Activated T-cell treated with anti-CD3 and anti-CD28 coated beads, Interleukin-2, amount 50 U/mL, for 1 hour (primary cell): ENCODE data around the gene TAP1.
"Not testable (repeated sequence)": the region's sequence is repeated elsewhere in the genome, so short reads cannot be mapped to it uniquely, and the experiment has no call there.

Experiments used
- DNase-seq: peaks from one replicate; pipeline ENCODE4 v3.0.0-alpha.2; 2020

The TAP1 gene

DNA sequence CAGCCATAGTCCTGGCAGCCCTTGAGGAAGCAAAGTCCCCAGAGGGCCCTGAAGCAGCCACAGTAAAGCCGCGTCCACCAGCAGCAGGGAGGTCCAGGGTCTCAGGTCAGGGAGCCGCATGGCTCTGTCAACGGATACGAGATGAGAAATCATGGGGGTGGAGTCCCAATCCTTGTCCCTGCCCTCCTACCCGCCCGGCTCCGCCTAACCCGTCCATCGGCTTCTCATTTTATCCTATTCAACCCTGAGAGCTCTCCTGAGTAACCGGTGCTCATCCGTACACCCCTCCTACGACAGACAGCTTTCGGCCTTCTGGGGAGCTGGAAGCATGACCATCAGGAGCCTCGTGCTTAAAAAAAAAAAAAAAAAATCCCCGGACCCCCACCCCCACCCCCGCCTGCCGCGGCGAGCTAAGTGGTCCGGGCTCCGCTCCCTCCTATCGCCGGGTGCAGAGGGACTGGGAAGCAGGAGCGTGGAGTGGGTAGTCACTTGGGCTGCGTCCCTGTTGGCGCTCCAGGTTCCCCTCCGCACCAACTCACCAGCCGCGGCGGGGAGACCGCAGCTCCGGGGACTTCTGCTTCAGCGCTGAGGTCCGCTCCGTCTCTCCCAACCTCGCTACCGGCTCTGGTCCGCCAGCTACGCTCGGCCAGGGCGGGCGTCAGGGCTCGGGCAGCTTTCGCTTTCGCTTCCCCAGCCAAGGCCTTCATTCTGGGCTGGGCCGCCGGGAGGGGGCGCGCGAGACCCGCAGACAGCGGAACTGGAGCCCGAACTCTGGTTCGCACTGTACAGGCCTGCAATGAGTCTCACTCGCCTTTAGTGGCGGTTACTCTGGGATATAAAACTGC, 15.2 kb downstream of the TAP1 start, which contains the start of gene TAP2:
Gene TAP2 (minus strand): TSS at position 626 of the 845 bp plus-strand sequence. CDS start 506 bp downstream, at position 120.
- peak; percentile 99 for DNase-seq

DNA sequence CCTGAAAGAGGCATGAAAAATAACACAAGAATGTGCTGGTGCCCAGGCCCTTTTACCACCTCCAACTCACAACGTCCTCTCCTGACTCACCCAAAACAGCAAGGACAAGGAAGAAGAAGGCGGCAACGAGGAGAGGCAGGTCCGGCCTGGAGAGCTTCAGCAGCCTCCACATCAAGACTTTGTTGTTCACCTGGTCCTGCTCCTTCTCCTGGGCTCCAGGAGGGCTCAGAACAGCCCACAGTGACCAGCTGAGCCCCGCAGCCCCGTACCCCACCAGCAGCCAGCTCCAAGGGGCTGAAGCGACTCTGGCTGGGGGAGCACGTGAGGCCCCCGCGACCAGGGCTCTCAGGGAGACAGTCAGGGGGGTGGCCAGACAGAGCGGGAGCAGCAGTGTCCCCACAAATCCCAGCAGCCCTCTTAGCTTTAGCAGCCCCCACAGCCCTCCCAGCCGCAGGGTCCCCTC, 15.8 kb downstream of the TAP1 start:
- no peak for DNase-seq

DNA sequence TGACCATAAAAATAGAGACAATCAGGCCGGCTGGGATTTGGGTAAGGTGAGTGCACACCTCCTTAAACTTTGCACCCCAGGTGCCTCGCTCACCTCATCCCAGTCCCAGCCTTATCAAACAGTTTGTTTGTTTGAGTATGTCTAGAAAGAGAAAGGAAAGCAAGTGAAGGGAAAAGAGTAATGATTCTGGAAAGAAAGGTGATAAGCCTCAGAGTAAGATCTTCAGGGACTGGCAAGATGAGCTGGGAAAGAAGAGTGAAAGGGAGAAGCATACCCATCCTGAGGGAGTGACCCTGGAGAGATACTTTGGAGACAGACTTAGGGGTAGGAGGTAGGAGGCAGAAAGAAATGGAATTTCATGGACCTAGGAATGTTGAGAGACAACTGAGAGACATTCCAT, 16.6 kb downstream of the TAP1 start:
- no peak for DNase-seq

DNA sequence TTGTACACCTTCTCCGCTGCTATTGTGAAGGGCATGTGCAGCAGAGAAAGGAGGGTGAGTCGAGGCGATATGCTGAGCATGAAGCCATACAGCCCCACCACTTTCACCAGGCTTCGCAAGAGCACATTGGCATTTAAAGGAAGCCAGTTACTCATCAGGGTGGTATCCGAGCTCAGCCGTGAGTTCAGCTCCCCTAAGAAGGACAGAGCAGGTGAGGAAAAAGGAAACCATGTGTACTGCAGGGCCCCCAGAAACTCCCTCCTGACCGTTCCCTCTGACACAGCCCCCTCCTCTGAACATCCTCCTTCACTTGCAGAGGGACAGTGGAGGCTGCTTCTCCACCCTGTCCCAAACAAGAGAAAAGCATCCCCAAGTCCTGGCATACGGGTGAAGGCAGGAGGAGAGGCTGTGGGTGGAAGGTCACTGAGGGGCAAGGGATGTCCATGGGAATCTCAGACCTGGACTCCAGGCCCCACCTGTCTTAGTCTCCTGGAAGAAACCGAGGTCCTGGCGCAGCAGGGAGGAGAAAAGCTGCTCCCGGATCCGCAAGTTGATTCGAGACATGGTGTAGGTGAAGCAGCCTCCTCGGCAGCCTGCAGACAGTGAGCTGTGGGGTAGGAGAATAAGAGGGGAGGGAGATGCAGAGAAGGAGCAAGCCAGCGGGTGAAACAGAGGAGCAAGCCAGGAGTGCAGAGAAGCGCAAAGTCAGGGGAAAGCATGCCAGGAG, 18.2 kb downstream of the TAP1 start:
- DNase-seq = no peak

DNA sequence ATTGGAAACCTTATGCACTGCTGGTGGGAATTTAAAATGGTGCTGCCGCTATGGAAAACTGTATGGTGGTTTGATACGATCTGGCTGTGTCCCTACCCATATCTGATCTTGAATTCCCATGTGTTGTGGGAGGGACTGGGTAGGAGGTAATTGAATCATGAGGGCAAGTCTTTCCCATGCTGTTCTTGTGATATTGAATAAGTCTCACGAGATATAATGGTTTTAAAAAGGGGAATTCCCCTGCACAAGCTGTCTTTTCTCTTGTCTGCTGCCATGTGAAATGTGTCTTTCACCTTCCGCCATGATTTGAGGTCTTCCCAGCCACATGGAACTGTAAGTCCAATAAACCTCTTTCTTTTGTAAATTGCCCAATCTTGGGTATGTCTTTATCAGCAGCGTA, 19.8 kb downstream of the TAP1 start:
- DNase-seq = no peak

DNA sequence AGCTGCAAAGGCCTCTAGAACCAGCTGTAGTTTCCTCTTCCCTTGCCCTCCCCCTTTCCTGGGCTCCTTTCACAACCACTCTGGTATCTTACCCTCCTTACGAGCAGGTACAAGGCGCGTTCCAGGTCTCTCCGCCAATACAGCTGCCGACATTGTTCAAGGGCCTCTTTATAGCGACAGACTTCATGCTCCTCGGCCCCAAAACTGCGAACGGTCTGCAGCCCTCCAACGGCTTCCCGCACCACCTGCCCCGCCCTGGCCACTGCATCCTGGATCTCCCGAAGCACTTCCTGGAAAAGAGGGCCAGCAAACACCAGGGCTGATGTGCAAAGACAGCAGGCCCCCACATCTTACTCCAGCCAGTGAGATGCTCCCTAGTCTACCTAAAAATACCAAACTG, 21.0 kb downstream of the TAP1 start:
- DNase-seq = no peak

DNA sequence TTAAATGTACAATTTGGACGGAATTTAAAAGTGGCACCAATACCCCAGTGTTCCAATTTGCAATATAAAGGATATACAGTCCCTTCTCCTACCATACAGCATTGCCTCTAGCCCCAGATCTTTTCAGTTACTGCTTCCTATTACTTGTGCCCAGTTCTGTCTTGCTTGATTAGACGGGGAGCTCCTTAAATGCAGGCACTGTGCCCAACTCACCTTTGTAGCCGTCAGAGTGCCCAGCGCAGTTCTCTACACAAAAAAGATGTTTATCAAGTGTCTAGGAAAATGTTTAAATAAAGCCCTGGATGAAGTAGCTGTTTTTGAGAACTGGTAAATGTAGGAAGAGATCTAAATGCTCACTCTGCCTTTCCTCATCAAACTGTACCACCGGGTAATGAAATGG, 22.6 kb downstream of the TAP1 start:
- DNase-seq = no peak

DNA sequence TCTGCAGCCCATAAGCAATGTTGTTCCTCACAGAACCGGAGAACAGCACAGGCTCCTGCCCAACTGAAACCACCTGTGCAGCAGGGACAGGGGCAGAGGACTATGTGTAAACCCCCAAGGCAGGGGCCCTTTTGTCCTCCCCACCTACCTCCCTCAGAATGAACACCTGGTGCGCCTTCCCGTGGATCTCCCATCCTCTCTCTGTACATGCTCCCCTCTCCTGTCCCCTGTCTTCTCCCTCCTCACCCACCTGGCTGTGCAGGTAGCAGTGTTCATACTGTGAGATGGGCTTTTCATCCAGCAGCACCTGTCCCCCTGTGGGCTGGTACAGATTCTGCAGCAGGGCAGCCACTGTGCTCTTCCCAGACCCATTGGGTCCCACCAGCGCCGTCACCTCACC, 23.5 kb downstream of the TAP1 start:
- no peak for DNase-seq

DNA sequence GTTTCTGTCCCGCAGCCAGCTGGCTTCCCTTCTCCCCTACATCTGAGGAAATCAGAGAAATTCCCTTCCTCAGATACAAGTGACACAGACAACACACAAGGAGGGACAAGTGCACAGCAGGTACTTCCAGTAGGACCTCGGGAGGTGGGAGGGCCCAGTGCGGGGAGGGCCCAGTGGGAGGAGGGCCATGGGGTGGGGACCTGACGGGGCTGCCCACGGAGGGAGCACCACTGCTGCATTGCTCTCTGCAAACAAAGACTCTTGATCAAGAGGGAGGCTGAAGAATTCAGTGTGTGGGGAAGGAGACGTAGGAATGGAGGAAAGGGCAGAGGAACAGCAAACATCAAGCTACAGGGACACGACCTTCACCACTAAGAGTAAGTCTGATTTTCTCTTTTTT, 24.0 kb downstream of the TAP1 start:
- DNase-seq = no peak

DNA sequence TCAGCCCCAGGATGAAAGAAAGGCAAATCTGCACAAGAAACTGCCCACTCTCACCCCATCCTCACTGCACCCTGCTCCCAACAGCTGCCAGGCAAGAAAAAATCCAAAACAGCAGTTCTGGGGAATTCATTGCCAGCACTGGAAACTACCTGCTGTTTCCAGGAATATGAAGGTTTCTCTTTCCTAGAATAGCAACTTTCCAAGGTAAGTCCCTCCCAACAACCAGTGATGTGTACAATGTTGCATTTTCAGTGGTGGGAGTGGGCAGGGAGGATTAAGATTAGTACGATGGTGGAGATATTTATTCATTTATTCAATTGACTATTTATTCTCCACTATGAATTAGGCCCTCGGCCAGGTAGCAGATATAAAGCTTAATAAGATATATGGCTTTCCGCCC, 26.5 kb downstream of the TAP1 start:
- no peak for DNase-seq

DNA sequence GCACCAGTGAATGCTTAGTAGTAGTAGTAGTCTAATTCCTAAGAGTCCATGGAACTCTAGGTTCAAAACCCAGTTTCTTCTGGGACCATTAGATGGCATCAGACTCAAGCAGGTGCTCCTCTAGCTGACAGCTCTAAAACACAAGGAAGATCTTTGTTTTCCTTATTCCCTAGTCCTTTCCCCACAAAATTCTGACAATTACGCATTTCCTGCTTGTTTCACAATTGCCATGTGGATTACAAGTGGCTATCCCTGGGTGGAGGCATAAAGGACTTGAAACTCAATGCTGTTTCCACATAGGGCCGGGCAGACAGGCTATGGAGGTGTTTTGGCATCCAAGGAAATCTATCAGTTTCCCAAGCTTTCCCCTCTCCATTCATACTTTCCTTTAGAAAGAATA, 27.5 kb downstream of the TAP1 start:
- DNase-seq = no peak

DNA sequence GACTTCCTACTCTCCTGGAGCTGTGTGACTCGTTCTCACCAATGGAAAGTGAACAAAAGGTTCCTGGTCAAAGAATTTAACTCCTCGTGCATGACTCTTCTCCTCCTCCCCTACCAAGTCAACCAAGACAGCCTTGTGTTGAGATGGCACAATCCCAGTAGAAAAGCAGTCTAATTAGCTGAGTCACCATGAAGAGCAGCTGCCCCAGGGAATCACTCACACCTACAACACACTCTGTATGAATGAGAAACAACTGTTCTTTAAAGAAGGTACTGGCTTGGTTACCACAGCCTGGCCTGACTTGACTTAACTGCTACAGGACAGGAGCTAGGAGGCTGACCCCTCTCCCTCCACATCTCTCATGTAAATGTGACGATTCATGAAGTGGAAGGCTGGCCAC, 33.8 kb downstream of the TAP1 start:
- no peak for DNase-seq

DNA sequence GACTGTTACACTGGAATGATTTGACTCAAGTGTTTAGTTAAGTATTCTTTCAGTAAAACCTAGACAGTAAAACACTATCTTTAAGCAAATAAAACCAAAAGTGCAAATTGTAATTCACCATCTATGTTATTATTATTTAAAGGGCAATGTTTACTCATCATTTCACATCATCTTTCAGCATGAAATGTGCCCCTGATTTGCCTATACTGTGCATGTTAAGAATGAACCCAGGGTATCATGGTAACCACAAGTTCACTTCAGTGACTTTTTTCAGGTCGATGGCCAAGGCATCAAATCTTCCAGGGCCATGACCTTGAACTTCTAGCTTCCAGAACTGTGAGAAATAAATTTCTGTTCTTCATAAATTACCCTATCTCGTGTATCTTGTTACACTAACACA, 34.6 kb downstream of the TAP1 start:
- DNase-seq = no peak

DNA sequence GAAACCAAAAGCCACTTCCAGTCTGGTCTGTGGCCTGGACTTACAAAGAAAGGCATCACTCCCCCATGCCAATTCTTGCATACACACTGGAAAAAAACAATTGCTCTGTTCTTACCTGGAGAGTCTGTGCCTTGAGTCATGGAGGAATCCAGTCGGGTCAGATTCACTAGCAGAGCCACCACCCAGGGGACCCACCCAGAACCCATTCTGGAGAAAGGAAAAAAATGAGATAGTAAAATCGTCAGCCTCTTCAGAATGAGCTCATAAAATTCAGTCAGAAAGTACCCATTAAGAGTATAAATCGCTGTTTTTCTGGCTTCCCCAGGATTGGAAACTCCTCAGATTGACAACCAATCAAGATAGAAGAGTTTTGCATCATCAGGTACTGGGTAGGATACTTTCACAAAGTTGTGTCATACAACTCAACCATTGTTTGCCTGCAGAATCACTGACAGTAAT, 36.7 kb downstream of the TAP1 start, which contains the start of gene HLA-DOB:
Gene HLA-DOB (minus strand): TSS at position 257 of the 459 bp plus-strand sequence. CDS start 51 bp downstream, at position 206.
- no peak for DNase-seq

DNA sequence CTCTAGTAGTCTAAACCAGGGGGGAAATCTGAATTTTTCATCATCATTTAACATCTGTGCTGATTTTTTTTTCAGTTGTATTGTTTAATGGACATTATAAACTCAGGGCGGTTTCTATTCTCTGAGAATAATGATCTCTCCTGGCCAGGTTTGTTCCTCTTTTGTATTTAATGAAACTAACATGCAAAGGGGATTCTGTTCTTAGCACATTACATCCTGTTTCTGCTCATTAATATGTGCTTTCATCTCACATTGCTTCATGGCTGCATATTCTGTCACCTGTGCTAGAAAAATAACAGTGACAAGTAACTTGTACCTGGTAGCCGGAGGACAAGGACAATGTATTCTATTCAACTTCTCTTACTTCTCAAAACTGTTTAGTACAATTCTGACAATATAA, 37.5 kb downstream of the TAP1 start:
- no peak for DNase-seq

DNA sequence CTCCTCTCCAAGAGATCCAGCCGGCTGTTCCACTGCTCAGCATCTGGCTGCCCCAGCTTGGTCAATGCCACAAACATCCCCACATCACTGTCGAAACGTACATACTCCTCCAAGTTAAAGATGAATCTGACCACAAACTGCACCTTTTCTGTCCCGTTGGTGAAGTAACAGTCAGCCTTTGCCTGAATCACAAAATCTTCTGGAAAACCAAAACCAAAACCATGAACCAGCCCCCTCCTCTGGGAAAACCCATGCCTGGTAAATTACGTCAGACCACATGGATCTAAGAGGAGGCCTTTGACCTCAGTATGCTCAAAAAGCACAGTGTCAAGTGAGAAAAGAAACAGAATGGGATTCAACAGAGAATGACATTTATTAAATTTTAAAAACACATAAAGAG, 38.4 kb downstream of the TAP1 start:
- DNase-seq = no peak

DNA sequence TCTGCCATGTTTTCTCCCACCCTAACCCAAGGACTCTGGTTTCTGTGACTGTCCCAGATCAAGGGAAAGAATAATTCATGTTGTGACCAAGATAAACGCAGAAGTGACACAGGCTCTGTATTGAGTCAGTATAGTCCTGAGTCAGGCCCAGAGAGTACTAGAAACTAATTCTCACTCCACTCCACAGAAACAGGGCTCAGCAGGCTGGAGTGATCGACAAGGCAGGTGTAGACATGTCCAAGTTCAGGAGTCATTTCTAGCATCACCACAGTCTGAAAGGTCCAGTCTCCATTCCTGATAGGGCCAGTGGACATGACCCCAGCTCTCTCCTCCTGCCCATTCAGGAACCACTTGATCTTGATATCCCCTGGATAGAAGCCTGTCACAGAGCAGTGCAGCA, 39.4 kb downstream of the TAP1 start:
- no peak for DNase-seq

DNA sequence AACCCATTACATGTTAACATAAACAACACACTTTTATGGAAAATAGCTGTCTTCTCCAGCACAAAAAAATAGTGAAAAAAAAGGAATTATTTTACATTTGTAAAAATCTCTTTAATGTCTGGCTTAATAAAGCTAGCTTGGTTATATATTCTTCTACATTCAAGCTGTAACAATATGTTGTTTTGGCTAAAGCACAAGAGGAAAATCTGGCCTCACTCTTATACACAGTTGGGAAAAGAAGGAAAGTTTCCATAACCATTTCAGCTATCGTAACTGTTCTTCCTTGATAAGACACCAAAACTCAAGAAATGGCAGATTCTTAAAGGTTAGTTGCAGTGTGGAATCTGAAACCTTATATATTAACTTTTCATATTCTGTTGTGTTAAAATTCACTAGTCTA, 44.3 kb downstream of the TAP1 start:
- DNase-seq = no peak

DNA sequence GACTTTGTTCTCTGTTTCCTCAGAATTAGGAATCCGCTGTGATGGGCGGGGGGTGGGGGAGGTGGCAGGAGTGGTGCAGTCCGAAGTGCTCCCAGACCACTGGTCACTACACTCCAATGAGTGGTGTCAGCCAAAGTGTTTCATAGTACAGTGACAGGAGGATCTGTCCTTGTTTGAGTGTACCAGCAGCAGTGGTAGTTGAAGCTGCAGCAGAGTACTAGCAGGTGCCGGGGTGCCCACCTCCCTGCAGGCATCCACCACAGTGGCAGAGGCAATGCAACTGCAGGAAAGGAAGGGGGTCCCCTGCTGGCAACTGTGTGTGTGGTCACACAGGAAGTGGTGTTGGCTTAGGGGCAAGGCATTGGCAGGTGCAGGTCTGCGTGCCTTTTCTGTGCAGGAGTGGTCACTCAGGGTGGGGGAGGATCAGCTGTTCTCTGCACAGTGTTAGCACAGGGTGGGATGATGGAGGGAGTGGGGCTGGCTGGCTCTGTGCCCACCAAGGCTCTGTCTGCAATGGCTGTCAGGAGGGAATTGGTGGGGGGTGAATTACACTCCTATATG, 46.4 kb downstream of the TAP1 start:
- no peak for DNase-seq

DNA sequence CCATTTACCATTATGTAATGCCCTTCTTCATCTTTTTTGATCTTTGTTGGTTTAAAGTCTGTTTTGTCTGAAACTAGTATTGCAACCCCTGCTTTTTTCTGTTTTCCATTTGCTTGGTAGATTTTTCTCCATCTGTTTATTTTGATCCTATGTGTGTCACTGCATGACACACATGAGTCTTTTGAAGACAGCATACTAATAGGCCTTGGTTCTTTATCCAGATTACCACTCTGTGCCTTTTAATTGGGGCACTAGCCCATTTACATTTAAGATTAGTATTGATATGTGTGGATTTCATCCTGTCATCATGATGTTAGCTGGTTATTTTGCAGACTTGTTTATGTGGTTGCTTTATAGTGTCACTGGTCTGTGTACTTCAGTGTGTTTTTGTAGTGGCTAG, 48.1 kb downstream of the TAP1 start:
- DNase-seq = not testable (repeated sequence)

DNA sequence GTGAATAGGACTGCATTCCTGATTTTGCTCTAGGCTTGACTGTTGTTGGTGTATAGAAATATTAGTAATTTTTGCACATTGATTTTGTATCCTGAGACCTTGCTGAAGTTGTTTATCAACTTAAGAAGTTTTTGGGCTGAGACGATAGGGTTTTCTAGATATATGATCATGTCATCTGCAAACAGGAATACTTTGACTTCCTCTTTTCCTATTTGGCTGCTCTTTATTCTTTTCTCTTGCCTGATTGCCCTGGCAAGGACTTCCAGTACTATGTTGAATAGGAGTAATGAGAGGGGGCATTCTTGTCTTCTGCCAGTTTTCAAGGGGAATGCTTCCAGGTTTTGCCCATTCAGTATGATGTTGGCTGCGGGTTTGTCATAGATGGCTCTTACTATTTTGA, 50.1 kb downstream of the TAP1 start:
- DNase-seq = no peak

DNA sequence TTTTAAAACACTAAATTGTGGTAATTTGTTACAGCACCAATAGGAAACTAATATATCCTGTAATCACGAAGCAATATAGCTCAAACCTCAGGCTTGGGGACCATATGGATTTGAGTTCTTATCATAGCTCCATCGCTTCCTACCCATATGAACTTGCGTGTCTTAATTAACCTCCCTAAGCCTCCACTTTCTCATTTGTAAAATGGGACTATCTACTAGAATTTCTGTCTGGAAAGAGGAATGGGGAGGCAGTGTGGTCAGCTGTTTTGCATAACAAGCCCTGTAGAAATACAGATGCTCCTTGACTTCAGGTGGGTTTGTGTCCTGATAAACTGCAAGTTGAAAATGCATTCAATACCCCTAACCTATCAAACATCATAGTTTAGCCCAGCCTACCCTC, 53.8 kb downstream of the TAP1 start:
- DNase-seq = no peak

DNA sequence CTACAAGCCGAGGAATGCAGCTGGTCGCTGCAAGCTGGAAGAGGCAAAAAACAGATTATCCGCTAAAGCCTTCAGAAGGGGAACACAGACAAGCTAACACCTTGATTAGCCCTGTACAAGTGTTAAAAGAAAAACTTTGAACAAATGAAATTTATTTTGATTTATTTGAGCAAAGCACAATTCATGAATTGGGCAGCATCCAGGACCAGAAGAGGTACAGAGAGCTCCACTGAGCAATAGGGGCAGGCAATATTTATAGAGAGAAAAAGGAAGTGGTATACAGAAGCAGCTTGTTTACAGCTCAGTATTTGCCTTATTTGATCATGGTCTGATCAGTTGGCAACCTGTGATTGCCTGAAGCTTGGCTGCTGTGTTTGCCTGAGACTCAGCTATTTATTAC, 54.3 kb downstream of the TAP1 start:
- no peak for DNase-seq
